SH-SY5Y (cell line): ENCODE data around the gene CA5A.

Source experiments
- GATA2 ChIP-seq: IDR thresholded peaks from 2 replicates; pipeline ENCODE4 v1.6.1; 2011; ENCODE audit warnings: mild to moderate bottlenecking, low read depth, low read length
- GATA3 ChIP-seq: IDR thresholded peaks from 2 replicates; pipeline ENCODE4 v1.6.1; 2011; ENCODE audit warnings: low read depth, mild to moderate bottlenecking, low read length, moderate library complexity

GRCh38 chr16:87948119-87948545, 11.8 kb upstream of the CA5A start:
- no peak for TF ChIP-seq GATA2
- TF ChIP-seq GATA3 = no peak
